ENCODE measurements around the gene KRTAP12-4. TPM values are rescaled to one million over a fixed set of nuclear protein-coding genes. Genes with fewer than 3 reads are reported as not detected.
"Not testable (repeated sequence)": the region's sequence is repeated elsewhere in the genome, so short reads cannot be mapped to it uniquely, and the experiment has no call there.

Gene KRTAP12-4
- total RNA-seq, 3 donors from 2014 or later: not detected

DNA sequence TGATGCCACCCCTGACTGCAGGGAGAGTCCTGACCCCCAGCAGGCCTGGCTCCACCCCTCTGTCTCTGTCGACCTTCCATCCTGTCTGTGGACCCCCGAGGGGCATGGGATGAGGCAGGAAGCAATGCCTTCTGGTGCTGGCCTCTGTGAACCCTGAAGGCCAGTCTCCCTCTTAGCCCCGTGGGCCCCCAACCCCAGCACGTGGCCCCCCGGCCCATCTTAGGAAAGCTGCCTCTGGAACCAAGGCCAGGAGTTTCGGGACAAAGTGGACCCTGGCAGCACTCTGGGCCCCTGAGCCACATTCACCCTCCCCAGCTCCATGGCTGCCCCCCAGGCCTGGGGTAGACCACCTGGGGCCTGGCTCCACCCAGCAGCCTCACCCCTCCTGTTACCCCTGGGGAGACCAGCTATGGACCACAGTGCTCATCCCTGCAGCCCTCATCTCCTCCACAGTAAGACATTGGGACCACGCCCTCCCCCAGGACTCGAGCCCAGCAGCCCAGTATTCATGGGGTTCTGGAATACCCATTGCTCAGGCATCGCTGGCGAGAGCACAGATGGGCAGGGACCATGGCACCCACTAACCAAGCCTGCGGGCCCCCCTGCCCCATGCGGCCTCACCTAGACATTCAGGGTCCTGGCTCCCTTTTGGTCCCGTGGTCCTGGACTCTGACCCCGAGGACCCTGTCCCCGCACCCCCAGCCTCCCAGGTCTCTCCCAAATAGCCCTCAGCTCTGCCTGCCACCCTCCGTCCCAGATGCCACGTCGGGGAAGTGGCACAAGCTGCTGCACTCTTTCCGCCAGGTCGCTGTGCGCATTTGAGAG, 15.7 kb downstream of the KRTAP12-4 start:
- H3K9me3 Mint-ChIP-seq: peaks cover 15% of the 10 kb centered on the region
- ATAC-seq; H3K27me3 Mint-ChIP-seq (ENCODE audit: low read depth); H3K36me3 Mint-ChIP-seq (ENCODE audit: insufficient read depth); H3K4me1 Mint-ChIP-seq (ENCODE audit: low read depth); H3K4me3 Mint-ChIP-seq; DNase-seq: not testable (repeated sequence)

DNA sequence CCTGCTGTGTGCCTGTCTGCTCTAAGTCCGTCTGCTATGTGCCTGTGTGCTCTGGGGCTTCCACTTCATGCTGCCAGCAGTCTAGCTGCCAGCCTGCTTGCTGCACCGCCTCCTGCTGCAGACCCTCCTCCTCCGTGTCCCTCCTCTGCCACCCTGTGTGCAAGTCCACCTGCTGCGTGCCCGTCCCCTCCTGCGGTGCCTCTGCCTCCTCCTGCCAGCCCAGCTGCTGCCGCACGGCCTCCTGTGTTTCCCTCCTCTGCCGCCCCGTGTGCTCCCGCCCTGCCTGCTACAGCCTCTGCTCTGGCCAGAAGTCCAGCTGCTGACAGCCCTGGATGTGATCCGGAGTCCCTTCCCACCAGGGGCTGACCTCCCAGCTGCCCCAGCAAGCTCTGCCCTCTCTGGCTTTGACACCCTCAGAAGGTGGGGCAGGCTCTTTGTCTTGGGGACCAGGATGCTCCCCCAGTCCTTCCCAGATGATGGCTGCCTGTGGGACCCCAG, 16.6 kb downstream of the KRTAP12-4 start:
- not testable (repeated sequence) for H3K4me3 Mint-ChIP-seq; H3K36me3 Mint-ChIP-seq (ENCODE audit: insufficient read depth); DNase-seq; H3K27me3 Mint-ChIP-seq (ENCODE audit: low read depth); H3K4me1 Mint-ChIP-seq (ENCODE audit: low read depth); ATAC-seq
- peaks cover 17% of the 10 kb centered on the region for H3K9me3 Mint-ChIP-seq

DNA sequence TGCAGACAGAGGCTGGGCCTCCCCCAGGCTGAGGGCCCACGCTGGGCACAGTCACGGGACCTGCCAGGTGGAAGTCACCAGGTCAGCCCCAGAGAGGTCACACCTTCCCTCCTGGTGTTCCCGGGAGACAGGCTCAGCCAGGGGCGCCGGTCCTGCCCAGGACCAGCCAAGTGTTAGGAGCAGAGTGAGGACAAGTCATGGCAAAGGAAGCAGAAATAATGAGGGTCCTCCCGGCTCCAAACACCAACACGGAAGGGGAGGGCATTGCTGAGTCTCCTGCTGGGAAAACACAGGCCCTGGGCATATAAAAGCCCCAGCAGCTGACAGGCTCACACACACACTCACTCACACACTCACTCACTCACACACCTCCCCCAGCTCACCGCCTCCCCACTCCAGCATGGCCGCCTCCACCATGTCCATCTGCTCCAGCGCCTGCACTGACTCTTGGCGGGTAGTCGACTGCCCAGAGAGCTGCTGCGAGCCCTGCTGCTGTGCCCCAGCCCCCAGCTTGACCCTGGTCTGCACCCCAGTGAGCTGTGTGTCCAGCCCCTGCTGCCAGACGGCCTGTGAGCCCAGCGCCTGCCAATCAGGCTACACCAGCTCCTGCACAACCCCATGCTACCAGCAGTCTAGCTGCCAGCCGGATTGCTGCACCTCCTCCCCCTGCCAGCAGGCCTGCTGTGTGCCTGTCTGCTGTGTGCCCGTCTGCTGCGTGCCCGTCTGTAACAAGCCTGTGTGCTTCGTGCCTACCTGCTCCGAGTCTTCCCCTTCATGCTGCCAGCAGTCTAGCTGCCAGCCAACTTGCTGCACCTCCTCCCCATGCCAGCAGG, 17.2 kb downstream of the KRTAP12-4 start, which contains the start of gene KRTAP10-10:
KRTAP10-10 (plus strand) TSS at position 339 of the 833 bp plus-strand sequence; CDS start at position 401, 62 bp downstream.
- no peak within 1 kb of the TSS for H3K4me3 Mint-ChIP-seq

DNA sequence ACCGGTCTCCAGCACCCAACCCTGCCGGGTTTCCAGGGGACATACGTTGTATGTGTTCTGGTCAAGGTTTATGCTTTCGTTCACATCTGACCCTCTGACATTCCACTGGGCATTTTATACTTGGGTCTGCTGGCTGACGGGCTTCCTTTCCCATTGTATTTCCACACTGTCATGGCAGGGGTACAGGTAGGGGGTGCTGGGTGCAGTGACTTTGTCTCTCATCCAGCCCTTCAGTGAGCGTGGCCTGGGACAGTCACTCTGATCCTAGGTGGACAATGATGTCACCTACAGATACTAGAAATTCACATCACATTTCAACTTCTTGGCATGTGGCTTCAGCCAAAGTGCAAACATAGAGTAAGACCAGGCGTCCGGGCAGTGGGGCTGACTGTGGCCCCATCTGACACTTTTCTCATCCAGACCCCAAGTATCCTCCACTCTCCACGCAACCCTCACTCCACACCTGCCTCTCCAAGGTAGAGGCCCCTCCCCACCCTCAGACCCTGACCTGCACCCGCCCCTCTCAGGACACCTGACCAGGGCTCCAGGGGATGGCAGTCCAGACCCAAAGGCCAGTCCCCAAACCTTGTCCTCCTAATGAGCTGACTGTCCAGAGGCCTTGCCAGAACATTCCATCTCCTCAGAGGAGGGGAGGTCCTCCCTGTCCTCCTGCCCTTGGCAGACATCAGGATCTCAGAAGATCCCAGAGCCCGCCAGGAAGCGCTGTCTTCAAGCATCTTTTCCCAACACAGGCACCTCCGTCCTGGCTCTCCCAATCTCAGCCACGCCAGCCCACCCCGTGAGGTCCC, 18.0 kb downstream of the KRTAP12-4 start:
- DNase-seq (no peak), ATAC-seq (no peak)
- no peaks in the 10 kb centered on the region for H3K4me1 Mint-ChIP-seq (ENCODE audit: low read depth)
- peaks cover 2% of the 10 kb centered on the region for H3K36me3 Mint-ChIP-seq (ENCODE audit: insufficient read depth)
- no peak overlapping the region for H3K4me3 Mint-ChIP-seq
- peaks cover 10% of the 10 kb centered on the region for H3K27me3 Mint-ChIP-seq (ENCODE audit: low read depth)
- peaks cover 26% of the 10 kb centered on the region for H3K9me3 Mint-ChIP-seq

More for the DNA sequence above, 17.2 kb downstream of the KRTAP12-4 start, which contains the start of gene KRTAP10-10:
- H3K9me3 Mint-ChIP-seq: peaks cover 20% of the 10 kb centered on the region
- H3K4me1 Mint-ChIP-seq (ENCODE audit: low read depth): no peaks in the 10 kb centered on the region
- no peak for DNase-seq
- peaks cover 10% of the 10 kb centered on the region for H3K27me3 Mint-ChIP-seq (ENCODE audit: low read depth)
- no peaks in the 10 kb centered on the region for H3K36me3 Mint-ChIP-seq (ENCODE audit: insufficient read depth)
- no peak for ATAC-seq

DNA sequence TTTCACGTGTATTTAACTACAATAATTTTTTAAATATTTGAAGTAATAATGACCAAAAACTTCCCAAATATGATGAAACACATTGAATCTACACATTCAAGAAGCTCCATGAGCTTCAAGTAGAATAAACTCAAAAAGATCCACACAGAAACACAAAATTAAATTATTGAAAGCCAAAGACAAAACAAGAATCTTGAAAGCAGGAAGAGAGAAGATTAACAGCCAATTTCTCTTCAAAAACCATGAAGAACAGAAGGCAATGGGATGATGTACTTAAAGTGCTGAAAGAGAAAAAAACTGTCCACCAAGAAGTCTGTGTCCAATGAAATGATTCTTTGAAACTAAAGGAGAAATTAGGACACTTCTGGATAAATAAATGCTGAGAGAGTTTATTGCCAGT, 22.4 kb downstream of the KRTAP12-4 start:
- no peak for ATAC-seq

DNA sequence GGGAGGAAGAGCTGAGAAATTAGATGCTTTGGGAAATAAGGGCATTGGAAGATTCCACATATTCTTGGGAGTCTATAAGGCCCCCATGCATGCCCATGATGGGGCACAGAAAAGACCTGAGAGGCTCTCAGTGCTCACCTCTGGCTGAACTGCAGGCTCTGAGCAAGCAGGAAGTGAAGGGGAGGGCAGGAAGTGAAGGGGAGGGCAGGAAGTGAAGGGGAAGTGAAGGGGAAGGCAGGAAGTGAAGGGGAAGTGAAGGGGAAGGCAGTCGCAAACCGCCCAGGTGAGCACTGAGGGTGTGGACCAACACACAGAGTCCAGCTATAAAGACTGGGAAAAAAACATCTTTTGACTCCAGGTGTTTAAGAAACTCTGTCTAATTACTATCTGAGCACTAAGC, 24.0 kb downstream of the KRTAP12-4 start:
- DNase-seq (no peak), ATAC-seq (no peak)
- no peaks in the 10 kb centered on the region for H3K27me3 Mint-ChIP-seq (ENCODE audit: low read depth)
- peaks cover 2% of the 10 kb centered on the region for H3K36me3 Mint-ChIP-seq (ENCODE audit: insufficient read depth)
- peaks cover 25% of the 10 kb centered on the region for H3K4me1 Mint-ChIP-seq (ENCODE audit: low read depth)
- H3K4me3 Mint-ChIP-seq: no peak overlapping the region
- peaks cover 35% of the 10 kb centered on the region for H3K9me3 Mint-ChIP-seq

More for the DNA sequence above, 22.4 kb downstream of the KRTAP12-4 start:
- H3K4me1 Mint-ChIP-seq (ENCODE audit: low read depth): peaks cover 20% of the 10 kb centered on the region
- peaks cover 2% of the 10 kb centered on the region for H3K36me3 Mint-ChIP-seq (ENCODE audit: insufficient read depth)
- DNase-seq: no peak
- H3K9me3 Mint-ChIP-seq: peaks cover 35% of the 10 kb centered on the region
- no peaks in the 10 kb centered on the region for H3K27me3 Mint-ChIP-seq (ENCODE audit: low read depth)
- no peak overlapping the region for H3K4me3 Mint-ChIP-seq

DNA sequence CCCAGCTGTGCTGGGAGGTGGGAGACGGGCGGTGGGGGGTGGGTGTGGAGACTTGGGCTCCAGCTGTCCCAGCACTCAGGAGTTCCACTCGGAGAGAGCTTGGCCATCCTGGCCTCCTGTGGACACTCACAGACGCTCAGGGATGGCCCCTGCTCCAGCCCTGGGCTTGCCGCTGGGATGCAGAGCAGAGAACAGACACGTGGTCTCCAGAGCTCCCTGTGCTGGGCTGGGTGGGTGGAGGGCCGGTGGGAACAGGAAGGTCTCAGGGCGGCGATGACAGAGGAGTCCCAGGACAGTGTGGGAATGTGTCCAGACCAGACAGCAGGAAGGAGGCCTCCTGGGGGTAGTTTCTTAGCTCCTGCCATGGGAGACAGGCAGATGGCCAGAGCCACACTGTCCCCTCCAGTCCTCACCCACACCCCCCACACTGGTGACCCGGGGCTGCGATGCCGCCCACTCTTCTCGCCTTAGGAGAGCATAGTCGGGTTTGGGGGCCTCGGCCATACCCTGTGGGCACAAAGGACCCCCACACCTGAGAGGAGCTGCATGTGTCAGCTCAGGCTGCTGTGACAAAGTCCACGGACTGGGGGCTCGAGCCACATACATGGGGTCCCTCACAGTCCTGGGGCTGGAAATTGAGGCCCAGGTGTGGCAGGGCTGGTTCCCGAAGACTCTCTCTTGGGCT, 25.6 kb downstream of the KRTAP12-4 start:
- Mint-ChIP-seq H3K4me3 (no peak overlapping the region), H3K4me1 (ENCODE audit: low read depth) (peaks cover 25% of the 10 kb centered on the region), H3K36me3 (ENCODE audit: insufficient read depth) (peaks cover 5% of the 10 kb centered on the region), H3K27me3 (ENCODE audit: low read depth) (no peaks in the 10 kb centered on the region), H3K9me3 (peaks cover 43% of the 10 kb centered on the region)
- ATAC-seq (no peak), DNase-seq (no peak)

DNA sequence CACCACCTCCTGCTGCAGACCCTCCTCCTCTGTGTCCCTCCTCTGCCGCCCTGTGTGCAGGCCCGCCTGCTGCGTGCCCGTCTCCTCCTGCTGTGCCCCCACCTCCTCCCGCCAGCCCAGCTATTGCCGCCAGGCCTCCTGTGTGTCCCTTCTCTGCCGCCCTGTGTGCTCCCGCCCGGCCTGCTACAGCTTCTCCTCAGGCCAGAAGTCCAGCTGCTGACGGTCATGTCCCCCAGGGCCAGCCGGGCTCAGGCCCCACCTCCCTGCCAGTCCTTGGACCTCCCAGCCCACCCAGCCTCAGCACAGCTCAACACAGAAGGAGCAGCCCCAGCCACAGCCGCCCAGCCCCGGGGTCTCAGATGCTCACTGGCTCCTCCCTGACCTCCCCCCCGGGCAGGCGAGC, 26.6 kb downstream of the KRTAP12-4 start:
- H3K36me3 Mint-ChIP-seq (ENCODE audit: insufficient read depth); H3K27me3 Mint-ChIP-seq (ENCODE audit: low read depth); H3K4me3 Mint-ChIP-seq; ATAC-seq; DNase-seq: not testable (repeated sequence)
- peaks cover 43% of the 10 kb centered on the region for H3K9me3 Mint-ChIP-seq
- peaks cover 25% of the 10 kb centered on the region for H3K4me1 Mint-ChIP-seq (ENCODE audit: low read depth)

DNA sequence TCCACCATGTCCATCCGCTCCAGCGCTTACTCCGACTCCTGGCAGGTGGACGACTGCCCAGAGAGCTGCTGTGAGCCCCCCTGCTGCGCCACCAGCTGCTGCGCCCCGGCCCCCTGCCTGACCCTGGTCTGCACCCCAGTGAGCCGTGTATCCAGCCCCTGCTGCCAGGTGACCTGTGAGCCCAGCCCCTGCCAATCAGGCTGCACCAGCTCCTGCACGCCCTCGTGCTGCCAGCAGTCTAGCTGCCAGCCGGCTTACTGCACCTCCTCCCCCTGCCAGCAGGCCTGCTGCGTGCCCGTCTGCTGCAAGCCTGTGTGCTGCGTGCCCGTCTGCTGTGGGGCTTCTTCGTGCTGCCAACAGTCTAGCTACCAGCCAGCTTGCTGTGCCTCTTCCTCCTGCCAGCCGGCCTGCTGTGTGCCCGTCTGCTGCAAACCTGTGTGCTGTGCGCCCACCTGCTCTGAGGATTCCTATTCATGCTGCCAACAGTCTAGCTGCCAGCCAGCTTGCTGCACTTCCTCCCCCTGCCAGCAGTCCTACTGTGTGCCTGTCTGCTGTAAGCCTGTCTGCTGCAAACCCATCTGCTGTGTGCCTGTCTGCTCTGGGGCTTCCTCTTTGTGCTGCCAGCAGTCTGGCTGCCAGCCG, 27.2 kb downstream of the KRTAP12-4 start:
- Mint-ChIP-seq H3K4me1 (ENCODE audit: low read depth) (peaks cover 25% of the 10 kb centered on the region), H3K9me3 (peaks cover 46% of the 10 kb centered on the region)
- not testable (repeated sequence) for H3K27me3 Mint-ChIP-seq (ENCODE audit: low read depth); H3K36me3 Mint-ChIP-seq (ENCODE audit: insufficient read depth); ATAC-seq; DNase-seq; H3K4me3 Mint-ChIP-seq

DNA sequence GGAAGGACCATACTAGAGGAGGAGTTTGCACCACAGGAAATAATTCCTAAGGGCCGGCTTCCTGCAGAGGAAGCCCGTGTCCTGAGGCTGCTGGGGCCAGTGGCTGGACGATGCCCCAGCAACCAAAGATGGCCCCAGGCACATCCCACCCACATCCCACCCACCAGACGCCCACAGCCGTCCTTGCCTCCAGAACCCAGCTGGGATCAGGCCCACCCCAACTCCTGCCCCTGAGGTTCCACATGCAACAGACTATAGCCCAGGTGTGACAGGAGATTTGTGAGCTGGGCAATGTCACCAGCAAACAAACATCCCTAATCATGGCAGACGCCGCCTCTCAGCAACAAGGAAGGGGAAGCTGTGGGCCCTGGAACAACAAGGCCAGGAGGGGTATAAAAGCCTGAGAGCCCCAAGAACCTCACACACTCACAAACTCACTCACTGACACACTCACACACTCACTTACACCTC, 27.8 kb downstream of the KRTAP12-4 start, which contains the start of gene KRTAP10-9:
KRTAP10-9 (plus strand) TSS at position 421 of the 471 bp plus-strand sequence. CDS start 79 bp downstream, outside the sequence.
- H3K36me3 Mint-ChIP-seq (ENCODE audit: insufficient read depth): peaks cover 4% of the 10 kb centered on the region
- peaks cover 25% of the 10 kb centered on the region for H3K4me1 Mint-ChIP-seq (ENCODE audit: low read depth)
- peaks cover 42% of the 10 kb centered on the region for H3K9me3 Mint-ChIP-seq
- DNase-seq (no peak), ATAC-seq (no peak)
- no peak within 1 kb of the TSS for H3K4me3 Mint-ChIP-seq
- no peaks in the 10 kb centered on the region for H3K27me3 Mint-ChIP-seq (ENCODE audit: low read depth)

DNA sequence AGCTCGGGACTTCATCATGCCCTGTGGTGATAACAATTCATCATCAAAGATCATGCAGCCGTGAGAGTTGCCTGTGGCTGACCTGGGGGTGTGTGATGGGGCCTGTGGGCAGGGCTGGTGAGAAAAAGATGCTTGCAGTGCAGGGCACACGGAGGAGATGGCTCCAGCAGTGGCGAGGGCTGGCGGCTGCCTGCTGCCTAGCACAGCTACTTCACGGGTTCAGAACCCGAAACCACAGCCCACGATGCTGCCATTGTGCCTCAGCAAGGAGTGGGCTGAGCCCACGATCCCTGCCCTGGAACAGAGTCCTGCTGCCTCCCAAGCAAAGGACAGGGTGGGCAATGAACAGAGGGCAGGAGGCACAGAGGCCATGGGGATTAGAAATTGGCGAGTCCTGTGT, 28.2 kb downstream of the KRTAP12-4 start:
- peaks cover 25% of the 10 kb centered on the region for H3K4me1 Mint-ChIP-seq (ENCODE audit: low read depth)
- no peak overlapping the region for H3K4me3 Mint-ChIP-seq
- ATAC-seq (no peak), DNase-seq (no peak)
- H3K36me3 Mint-ChIP-seq (ENCODE audit: insufficient read depth): peaks cover 3% of the 10 kb centered on the region
- H3K27me3 Mint-ChIP-seq (ENCODE audit: low read depth): no peaks in the 10 kb centered on the region
- H3K9me3 Mint-ChIP-seq: peaks cover 39% of the 10 kb centered on the region

DNA sequence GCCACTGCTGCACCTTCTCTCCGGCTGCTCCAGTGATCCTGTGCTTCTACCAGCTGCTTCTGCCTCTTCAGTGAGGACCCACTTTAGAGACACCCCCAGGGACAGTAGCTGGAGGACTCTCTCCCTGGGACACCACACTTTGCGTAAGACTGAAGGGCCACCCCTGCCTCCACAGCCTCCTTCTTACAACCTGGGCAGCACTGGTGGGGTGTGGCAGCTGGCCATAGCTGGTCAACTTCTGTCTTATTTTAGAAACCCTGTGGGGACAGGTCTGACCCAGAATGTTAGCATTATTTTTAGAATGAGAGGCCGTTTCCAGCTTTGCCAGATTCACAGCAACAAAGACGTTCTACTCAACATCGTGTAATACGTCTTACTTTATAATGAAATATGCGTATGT, 28.7 kb downstream of the KRTAP12-4 start:
- Mint-ChIP-seq H3K9me3 (peaks cover 34% of the 10 kb centered on the region), H3K36me3 (ENCODE audit: insufficient read depth) (peaks cover 3% of the 10 kb centered on the region), H3K27me3 (ENCODE audit: low read depth) (no peaks in the 10 kb centered on the region), H3K4me3 (no peak overlapping the region), H3K4me1 (ENCODE audit: low read depth) (peaks cover 25% of the 10 kb centered on the region)
- ATAC-seq: no peak
- DNase-seq: no peak

DNA sequence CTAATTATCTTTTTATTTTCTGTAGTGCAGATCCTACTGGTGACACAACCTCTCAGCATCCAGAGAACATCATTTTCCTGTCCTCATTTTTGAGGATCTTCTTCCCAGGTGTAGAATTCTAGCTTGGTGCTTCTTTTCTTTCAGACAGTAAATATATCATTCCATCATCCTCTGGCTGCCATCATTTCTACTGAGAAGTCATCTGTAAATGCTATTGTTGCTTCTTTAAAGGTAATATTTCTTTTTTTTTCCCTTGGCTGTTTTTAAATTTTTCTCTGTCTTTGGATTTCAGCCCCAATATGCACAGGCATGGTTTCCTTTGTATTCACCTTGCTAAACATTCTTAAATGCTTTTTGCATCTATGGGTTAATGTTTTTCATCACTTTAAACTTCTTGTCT, 30.9 kb downstream of the KRTAP12-4 start:
- Mint-ChIP-seq H3K27me3 (ENCODE audit: low read depth) (no peaks in the 10 kb centered on the region), H3K9me3 (peaks cover 44% of the 10 kb centered on the region), H3K4me3 (no peak overlapping the region), H3K4me1 (ENCODE audit: low read depth) (peaks cover 31% of the 10 kb centered on the region), H3K36me3 (ENCODE audit: insufficient read depth) (peaks cover 11% of the 10 kb centered on the region)
- DNase-seq (no peak), ATAC-seq (no peak)

All from activated T-cell treated with anti-CD3 and anti-CD28 coated beads, Interleukin-2, amount 50 U/mL, for 4 hours (primary cell).